HEK293 (cell line): ENCODE results near the gene ZDHHC1.

ENCODE experiments used
- CTCF ChIA-PET: fragments of 350-600 bp; formaldehyde crosslinking; extraction: SDS; loops from one replicate; lab custom pipeline; 2021; ENCODE audit warnings: antibody characterized with exemption; lab: Yijun Ruan, JAX
- POLR2A ChIA-PET: fragments of 300-600 bp; formaldehyde crosslinking; extraction: SDS; loops from one replicate; lab custom pipeline; 2020; ENCODE audit warnings: antibody characterized with exemption, inconsistent platforms; lab: Yijun Ruan, JAX
- H3K27ac ChIP-seq: fragments of 200-500 bp; sonication (Bioruptor generic); 2 replicates; pipeline ENCODE4 v1.5.1; 2014; ENCODE audit warnings: low read depth, low read length, control low read depth, inconsistent platforms; ENCODE audit errors: extremely low read depth
- H3K36me3 ChIP-seq, 2 experiments: fragments of 200-500 bp in 1 of 2; sonication (Bioruptor generic) in 1 of 2; 1 replicate in 1 of 2; 2 replicates in 1 of 2; pipeline ENCODE4 v1.5.1; 2014 to 2017; ENCODE audit warnings: inconsistent platforms in 2 of 2, low read length in 2 of 2; ENCODE audit not compliant: control insufficient read depth in 2 of 2, insufficient read depth in 1 of 2
- H3K4me1 ChIP-seq: fragments of 200-500 bp; sonication (Bioruptor generic); 2 replicates; pipeline ENCODE4 v1.5.1; 2014; ENCODE audit warnings: mild to moderate bottlenecking, low read length, inconsistent platforms; ENCODE audit not compliant: control insufficient read depth, insufficient read depth
- H3K4me3 ChIP-seq: 2 replicates; pipeline ENCODE4 v1.5.1; 2011; ENCODE audit warnings: low read depth, mild to moderate bottlenecking, control low read depth, low read length, moderate library complexity
- H3K9me3 ChIP-seq: fragments of 200-500 bp; sonication (Bioruptor generic); 2 replicates; pipeline ENCODE4 v1.5.1; 2014; ENCODE audit warnings: low read depth, low read length, inconsistent platforms; ENCODE audit not compliant: control insufficient read depth, insufficient read depth
- BCL6B ChIP-seq: fragments of 450-650 bp; formaldehyde crosslinking; IDR thresholded peaks from 2 replicates; pipeline ENCODE4 v1.5.1; 2017; ENCODE audit warnings: missing biosample characterization, missing genetic modification characterization
- GFI1B ChIP-seq: fragments of 450-650 bp; formaldehyde crosslinking; IDR thresholded peaks from 2 replicates; pipeline ENCODE4 v1.5.1; 2016; ENCODE audit warnings: missing biosample characterization, missing genetic modification characterization
- GLI2 ChIP-seq: fragments of 450-650 bp; formaldehyde crosslinking; IDR thresholded peaks from 2 replicates; pipeline ENCODE4; 2017; ENCODE audit warnings: missing biosample characterization, missing genetic modification characterization, low read depth, borderline replicate concordance
- GLIS1 ChIP-seq: fragments of 450-650 bp; formaldehyde crosslinking; IDR thresholded peaks from 2 replicates; pipeline ENCODE4 v1.5.1; 2016; ENCODE audit warnings: missing biosample characterization, missing genetic modification characterization
- HOXC10 ChIP-seq: sonication (generic); formaldehyde crosslinking; IDR thresholded peaks from 2 replicates; pipeline ENCODE4 v1.8.1; 2023; ENCODE audit warnings: mild to moderate bottlenecking, missing genetic modification reagents
- KLF1 ChIP-seq: fragments of 450-650 bp; formaldehyde crosslinking; IDR thresholded peaks from 2 replicates; pipeline ENCODE4 v1.5.1; 2016; ENCODE audit warnings: missing biosample characterization, missing genetic modification characterization
- KLF7 ChIP-seq: fragments of 450-650 bp; formaldehyde crosslinking; IDR thresholded peaks from 2 replicates; pipeline ENCODE4 v1.5.1; 2016; ENCODE audit warnings: missing biosample characterization, missing genetic modification characterization, borderline replicate concordance
- MYNN ChIP-seq: fragments of 450-650 bp; formaldehyde crosslinking; IDR thresholded peaks from 2 replicates; pipeline ENCODE4 v1.5.1; 2016; ENCODE audit warnings: missing biosample characterization, missing genetic modification characterization, borderline replicate concordance
- ZBTB26 ChIP-seq: fragments of 450-650 bp; formaldehyde crosslinking; optimal IDR thresholded peaks from 2 replicates; pipeline ENCODE3; 2016; ENCODE audit warnings: missing biosample characterization, mild to moderate bottlenecking, missing genetic modification characterization
- ZBTB7A ChIP-seq: fragments of 450-650 bp; formaldehyde crosslinking; IDR thresholded peaks from 2 replicates; pipeline ENCODE4 v1.5.1; 2016; ENCODE audit warnings: low read depth, missing biosample characterization, missing genetic modification characterization
- ZNF16 ChIP-seq: fragments of 450-650 bp; formaldehyde crosslinking; IDR thresholded peaks from 2 replicates; pipeline ENCODE4 v1.5.1; 2016; ENCODE audit warnings: low read depth, missing biosample characterization, missing genetic modification characterization
- ZNF24 ChIP-seq: fragments of 450-650 bp; formaldehyde crosslinking; IDR thresholded peaks from 2 replicates; pipeline ENCODE4 v1.5.1; 2016; ENCODE audit warnings: missing biosample characterization, missing genetic modification characterization
- ZNF248 ChIP-seq: fragments of 450-650 bp; formaldehyde crosslinking; IDR thresholded peaks from 2 replicates; pipeline ENCODE4 v1.5.1; 2017; ENCODE audit warnings: missing biosample characterization, missing genetic modification characterization
- ZNF274 ChIP-seq, 2 experiments: fragments of 200-500 bp in 1 of 2; fragments of 450-650 bp in 1 of 2; sonication (Bioruptor generic) in 1 of 2; formaldehyde crosslinking in 1 of 2; IDR thresholded peaks; 2 replicates each; pipeline versions ENCODE4 v1.5.1 to v1.6.1; 2014 to 2016; ENCODE audit warnings: borderline replicate concordance in 1 of 2, inconsistent platforms in 1 of 2, low read length in 1 of 2, missing biosample characterization in 1 of 2, missing genetic modification characterization in 1 of 2
- ZNF292 ChIP-seq: fragments of 450-650 bp; formaldehyde crosslinking; IDR thresholded peaks from 2 replicates; pipeline ENCODE4 v1.5.1; 2016; ENCODE audit warnings: low read depth, missing biosample characterization, missing genetic modification characterization, borderline replicate concordance
- ZNF335 ChIP-seq: fragments of 450-650 bp; formaldehyde crosslinking; conservative IDR thresholded peaks from 2 replicates; pipeline ENCODE4 v1.5.1; 2016; ENCODE audit warnings: missing biosample characterization, missing genetic modification characterization
- ZNF404 ChIP-seq: fragments of 450-650 bp; formaldehyde crosslinking; IDR thresholded peaks from 2 replicates; pipeline ENCODE4 v1.5.1; 2017; ENCODE audit warnings: missing biosample characterization, missing genetic modification characterization
- ZNF423 ChIP-seq: fragments of 450-650 bp; formaldehyde crosslinking; IDR thresholded peaks from 2 replicates; pipeline ENCODE4 v1.5.1; 2016; ENCODE audit warnings: missing biosample characterization, missing genetic modification characterization
- ZNF623 ChIP-seq: fragments of 450-650 bp; formaldehyde crosslinking; IDR thresholded peaks from 2 replicates; pipeline ENCODE4 v1.5.1; 2016; ENCODE audit warnings: missing biosample characterization, missing genetic modification characterization
- ZNF645 ChIP-seq: fragments of 450-650 bp; formaldehyde crosslinking; IDR thresholded peaks from 2 replicates; pipeline ENCODE4; 2016; ENCODE audit warnings: missing biosample characterization, missing genetic modification characterization
- ZNF701 ChIP-seq: fragments of 450-650 bp; formaldehyde crosslinking; IDR thresholded peaks from 2 replicates; pipeline ENCODE4 v1.5.1; 2016; ENCODE audit warnings: missing biosample characterization, missing genetic modification characterization
- ZNF768 ChIP-seq: fragments of 450-650 bp; formaldehyde crosslinking; IDR thresholded peaks from 2 replicates; pipeline ENCODE4 v1.5.1; 2018; ENCODE audit warnings: missing biosample characterization, mild to moderate bottlenecking, missing genetic modification characterization
- ZSCAN5A ChIP-seq: fragments of 450-650 bp; formaldehyde crosslinking; IDR thresholded peaks from 2 replicates; pipeline ENCODE4 v1.5.1; 2016; ENCODE audit warnings: missing biosample characterization, missing genetic modification characterization

The ZDHHC1 gene

GRCh38 chr16:67459861-67460150 is 43.5 kb upstream of the ZDHHC1 start:
- ChIA-PET POLR2A (no interaction called here), CTCF (interaction anchor here (0.6 to 1.2 kb wide), 4 partner anchors 14 to 133 kb away, joined by 3 to 5 read pairs (median 4); partner anchors contain the start of genes KCTD19 and LRRC36)
- Histone ChIP-seq H3K27ac (no peak overlapping the region), H3K36me3 (peaks cover 0 to 25% of the 10 kb centered on the region in 2 experiments; a peak in 1 of 3 replicates), H3K4me1 (no peaks in the 10 kb centered on the region), H3K4me3 (no peak overlapping the region), H3K9me3 (no peaks in the 10 kb centered on the region)
- TF ChIP-seq ZBTB7A (tag by site-specific recombination): no peak
- no peak for TF ChIP-seq ZSCAN5A (tag by site-specific recombination)
- no peak for TF ChIP-seq HOXC10 (CRISPR knock-in tag)
- no peak for TF ChIP-seq ZNF768 (tag by site-specific recombination)
- TF ChIP-seq KLF7 (tag by site-specific recombination): no peak
- no peak for TF ChIP-seq BCL6B (tag by site-specific recombination)
- TF ChIP-seq ZNF623: no peak
- TF ChIP-seq GLIS1: no peak
- no peak for TF ChIP-seq GFI1B (tag by site-specific recombination)
- TF ChIP-seq ZNF292 (tag by site-specific recombination): no peak
- no peak for TF ChIP-seq MYNN (tag by site-specific recombination)
- TF ChIP-seq GLI2: no peak
- TF ChIP-seq KLF1 (tag by site-specific recombination): no peak
- TF ChIP-seq ZNF274 (IDR thresholded peaks at IDR 0.05; ENCODE audit: low read length): no peak
- TF ChIP-seq ZNF274 (tag by site-specific recombination; IDR thresholded peaks at IDR 0.05; ENCODE audit: borderline replicate concordance): no peak
- TF ChIP-seq ZNF701 (tag by site-specific recombination): no peak
- TF ChIP-seq ZBTB26 (tag by site-specific recombination): no peak

- Histone ChIP-seq H3K27ac (no peak overlapping the region), H3K4me1 (no peaks in the 10 kb centered on the region), H3K4me3 (no peak overlapping the region), H3K36me3 (peaks cover 0 to 25% of the 10 kb centered on the region in 2 experiments; a peak in 1 of 3 replicates), H3K9me3 (no peaks in the 10 kb centered on the region)
- CTCF ChIA-PET: interaction anchor here (0.6 to 1.5 kb wide), 3 partner anchors 9 to 31 kb away, joined by 4 to 9 read pairs (median 4); no protein-coding TSS in a partner anchor
- POLR2A ChIA-PET: no interaction called here
- TF ChIP-seq ZNF404 (tag by site-specific recombination) (no peak), ZNF16 (tag by site-specific recombination) (no peak), ZNF24 (tag by site-specific recombination) (no peak), ZNF335 (tag by site-specific recombination) (no peak), ZBTB26 (tag by site-specific recombination) (no peak), ZNF645 (tag by site-specific recombination) (no peak), ZNF423 (no peak), ZNF248 (no peak)
Measured at GRCh38 chr16:67459066-67459860, 43.0 kb upstream of the ZDHHC1 start.
